Keratinocyte (primary cell): Measurements from ENCODE around the gene FAM13A. TPM values are rescaled to one million over a fixed set of nuclear protein-coding genes. Genes with fewer than 3 reads are reported as not detected.

Experiments
- DNase-seq: peaks from one replicate; pipeline ENCODE4 v3.0.0-alpha.2; 2011; ENCODE audit warnings: low read depth, missing footprints, low spot score
- FAIRE-seq: peaks from 2 replicates; lab custom pipeline; 2011; peaks lifted over from hg19 to GRCh38; lab: Jason Lieb, UNC
- H2AFZ ChIP-seq: 2 replicates; pipeline ENCODE4 v1.6.0; 2012; ENCODE audit warnings: low read length, control low read depth, inconsistent platforms; ENCODE audit not compliant: control insufficient read depth
- H3K27ac ChIP-seq: 2 replicates; pipeline ENCODE4 v1.5.1; 2011; ENCODE audit warnings: low read length; ENCODE audit not compliant: control insufficient read depth, insufficient read depth
- H3K27me3 ChIP-seq: 3 replicates; pipeline ENCODE4 v1.6.0; 2011; ENCODE audit warnings: low read length; ENCODE audit not compliant: control insufficient read depth, insufficient read depth; ENCODE audit errors: extremely low read depth
- H3K36me3 ChIP-seq, 2 experiments: 2 replicates in 1 of 2; 3 replicates in 1 of 2; pipeline ENCODE4 v1.5.1; 2011; ENCODE audit warnings: low read length in 2 of 2, mild to moderate bottlenecking in 1 of 2; ENCODE audit not compliant: control insufficient read depth in 2 of 2, insufficient read depth in 2 of 2; ENCODE audit errors: extremely low read depth in 1 of 2
- H3K4me1 ChIP-seq: 3 replicates; pipeline ENCODE4 v1.5.1; 2011; ENCODE audit warnings: low read length; ENCODE audit not compliant: control insufficient read depth, insufficient read depth; ENCODE audit errors: extremely low read depth
- H3K4me2 ChIP-seq: 3 replicates; pipeline ENCODE4 v1.6.0; 2011; ENCODE audit warnings: low read depth, low read length; ENCODE audit not compliant: control insufficient read depth, insufficient read depth; ENCODE audit errors: extremely low read depth
- H3K4me3 ChIP-seq, 3 experiments: fragments of 200-600 bp in 1 of 3; sonication (generic) in 1 of 3; 2 replicates in 2 of 3; 3 replicates in 1 of 3; pipeline ENCODE4 v1.5.1; 2011 to 2016; ENCODE audit warnings: low read length in 3 of 3, mild to moderate bottlenecking in 3 of 3, control low read depth in 2 of 3, inconsistent platforms in 1 of 3, low read depth in 1 of 3, mixed read lengths in 1 of 3, mixed run types in 1 of 3, moderate library complexity in 1 of 3; ENCODE audit not compliant: control insufficient read depth in 2 of 3, insufficient read depth in 2 of 3; ENCODE audit errors: extremely low read depth in 1 of 3
- H3K79me2 ChIP-seq: 2 replicates; pipeline ENCODE4 v1.6.0; 2012; ENCODE audit warnings: low read length; ENCODE audit not compliant: control insufficient read depth, insufficient read depth
- H3K9ac ChIP-seq: 3 replicates; pipeline ENCODE4 v1.6.0; 2011; ENCODE audit warnings: low read length; ENCODE audit not compliant: control insufficient read depth, insufficient read depth; ENCODE audit errors: extremely low read depth
- H3K9me1 ChIP-seq: 3 replicates; pipeline ENCODE4 v1.6.0; 2011; ENCODE audit warnings: low read length; ENCODE audit not compliant: control insufficient read depth, insufficient read depth; ENCODE audit errors: extremely low read depth
- H3K9me3 ChIP-seq: 2 replicates; pipeline ENCODE4 v1.5.1; 2012; ENCODE audit warnings: low read depth, low read length; ENCODE audit not compliant: control insufficient read depth
- H4K20me1 ChIP-seq: 3 replicates; pipeline ENCODE4 v1.6.0; 2011; ENCODE audit warnings: low read length; ENCODE audit not compliant: control insufficient read depth, insufficient read depth; ENCODE audit errors: extremely low read depth
- CTCF ChIP-seq, 3 experiments: IDR thresholded peaks in 1 of 3; conservative IDR thresholded peaks in 1 of 3; optimal IDR thresholded peaks in 1 of 3; 2 replicates in 2 of 3; 3 replicates in 1 of 3; pipeline versions ENCODE3 to v1.5.1; 2011; ENCODE audit warnings: low read length in 3 of 3, mild to moderate bottlenecking in 3 of 3, moderate library complexity in 2 of 3, control low read depth in 1 of 3, inconsistent platforms in 1 of 3; ENCODE audit not compliant: insufficient read depth in 2 of 3; ENCODE audit errors: extremely low read depth in 1 of 3
- EZH2 ChIP-seq: IDR thresholded peaks from one replicate; pipeline ENCODE4 v1.6.1; 2012; ENCODE audit warnings: inconsistent platforms, mild to moderate bottlenecking, low read length, moderate library complexity
- dilution Hi-C: fragments of 300-500 bp; cut with MboI; formaldehyde crosslinking; loops from one replicate; pipeline ENCODE4 v1.7.0; 2020; ENCODE audit warnings: low sequenced_read_pairs; ENCODE audit not compliant: extremely low pct_ligation_motif_present
- polyA plus RNA-seq, 5 experiments: library from polyadenylated mRNA; depleted of rRNA in 3 of 5; stranded (reverse) in 3 of 5; stranded (forward) in 1 of 5; unstranded in 1 of 5; fragments of >200 nt; gene quantifications; 1 replicate in 1 of 5; 2 replicates in 3 of 5; 3 replicates in 1 of 5; pipeline versions ENCODE4 v1.2.1 to v1.2.3, GENCODE V29; 2011 to 2012; ENCODE audit warnings: missing spikeins in 2 of 5, low read depth in 1 of 5, low replicate concordance in 1 of 5

Gene FAM13A
- polyA plus RNA-seq, 1 donor (not counting 4 experiments of a cell fraction or from before 2014, with no cell fraction given) = 6.0 TPM

- Histone ChIP-seq H3K79me2 (no peaks in the 10 kb centered on the region), H4K20me1 (no peaks in the 10 kb centered on the region), H3K4me3 (no peak overlapping the region), H3K9me3 (no peaks in the 10 kb centered on the region), H3K4me1 (no peaks in the 10 kb centered on the region), H2AFZ (no peak overlapping the region), H3K27me3 (no peaks in the 10 kb centered on the region), H3K36me3 (peaks cover 8 to 13% of the 10 kb centered on the region in 2 experiments), H3K27ac (no peak overlapping the region), H3K4me2 (no peak overlapping the region), H3K9me1 (no peaks in the 10 kb centered on the region), H3K9ac (no peak overlapping the region)
- TF ChIP-seq EZH2 = no peak
- TF ChIP-seq CTCF (optimal IDR thresholded peaks at IDR 0.05 in 1 of 3, IDR thresholded peaks at IDR 0.05 in 1 of 3, conservative IDR thresholded peaks at IDR 0.05 in 1 of 3; ENCODE audit: extremely low read depth in 1 of 3, insufficient read depth in 2 of 3, low read length in 3 of 3) = no peak
- FAIRE-seq (no peak), DNase-seq (no peak)
- dilution Hi-C loops = no loop called here
Observed at GRCh38 chr4:88732714-88733368, 324.1 kb downstream of the FAM13A start.

- Histone ChIP-seq H2AFZ (no peak overlapping the region), H3K9ac (no peak overlapping the region), H3K4me1 (no peaks in the 10 kb centered on the region), H3K27ac (no peak overlapping the region), H3K4me3 (no peak overlapping the region), H3K79me2 (no peaks in the 10 kb centered on the region), H3K36me3 (peaks cover 10 to 17% of the 10 kb centered on the region in 2 experiments), H3K27me3 (no peaks in the 10 kb centered on the region), H3K4me2 (no peak overlapping the region), H3K9me1 (no peaks in the 10 kb centered on the region), H3K9me3 (no peaks in the 10 kb centered on the region), H4K20me1 (no peaks in the 10 kb centered on the region)
- dilution Hi-C loops = no loop called here
- DNase-seq (no peak), FAIRE-seq (no peak)
- TF ChIP-seq EZH2 (no peak), CTCF (optimal IDR thresholded peaks at IDR 0.05 in 1 of 3, IDR thresholded peaks at IDR 0.05 in 1 of 3, conservative IDR thresholded peaks at IDR 0.05 in 1 of 3; ENCODE audit: extremely low read depth in 1 of 3, insufficient read depth in 2 of 3, low read length in 3 of 3) (no peak)
Observed at GRCh38 chr4:88731381-88731780, 325.6 kb downstream of the FAM13A start.
